ENCODE measurements around the gene CLCN4.

DNA sequence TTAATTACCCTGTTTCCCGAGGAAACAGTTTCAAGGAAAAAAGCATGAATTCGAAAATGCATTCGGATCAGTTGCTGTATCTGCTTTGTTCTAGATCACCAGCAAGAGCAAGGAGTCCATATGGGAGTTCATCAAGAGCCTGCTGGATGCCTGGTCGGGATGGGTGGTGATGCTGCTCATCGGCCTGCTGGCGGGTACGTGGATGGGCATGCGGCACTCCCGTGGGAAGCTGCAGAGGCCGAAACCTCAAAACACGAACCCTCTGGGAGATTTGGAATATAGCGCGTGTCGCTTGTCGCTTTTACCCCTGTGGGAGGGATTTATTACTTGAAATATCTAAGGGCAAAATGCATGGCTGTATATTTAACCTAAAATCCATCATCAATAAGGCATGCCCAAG is 30.6 kb downstream of the CLCN4 start:
- TF ChIP-seq, protein P1, sequence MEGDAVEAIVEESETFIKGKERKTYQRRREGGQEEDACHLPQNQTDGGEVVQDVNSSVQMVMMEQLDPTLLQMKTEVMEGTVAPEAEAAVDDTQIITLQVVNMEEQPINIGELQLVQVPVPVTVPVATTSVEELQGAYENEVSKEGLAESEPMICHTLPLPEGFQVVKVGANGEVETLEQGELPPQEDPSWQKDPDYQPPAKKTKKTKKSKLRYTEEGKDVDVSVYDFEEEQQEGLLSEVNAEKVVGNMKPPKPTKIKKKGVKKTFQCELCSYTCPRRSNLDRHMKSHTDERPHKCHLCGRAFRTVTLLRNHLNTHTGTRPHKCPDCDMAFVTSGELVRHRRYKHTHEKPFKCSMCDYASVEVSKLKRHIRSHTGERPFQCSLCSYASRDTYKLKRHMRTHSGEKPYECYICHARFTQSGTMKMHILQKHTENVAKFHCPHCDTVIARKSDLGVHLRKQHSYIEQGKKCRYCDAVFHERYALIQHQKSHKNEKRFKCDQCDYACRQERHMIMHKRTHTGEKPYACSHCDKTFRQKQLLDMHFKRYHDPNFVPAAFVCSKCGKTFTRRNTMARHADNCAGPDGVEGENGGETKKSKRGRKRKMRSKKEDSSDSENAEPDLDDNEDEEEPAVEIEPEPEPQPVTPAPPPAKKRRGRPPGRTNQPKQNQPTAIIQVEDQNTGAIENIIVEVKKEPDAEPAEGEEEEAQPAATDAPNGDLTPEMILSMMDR (IDR thresholded peaks at IDR 0.05) = no peak
- no peak for TF ChIP-seq POLR2A (IDR thresholded peaks at IDR 0.05)
